Measurements from ENCODE around the gene NRIP2.

Gene NRIP2

DNA sequence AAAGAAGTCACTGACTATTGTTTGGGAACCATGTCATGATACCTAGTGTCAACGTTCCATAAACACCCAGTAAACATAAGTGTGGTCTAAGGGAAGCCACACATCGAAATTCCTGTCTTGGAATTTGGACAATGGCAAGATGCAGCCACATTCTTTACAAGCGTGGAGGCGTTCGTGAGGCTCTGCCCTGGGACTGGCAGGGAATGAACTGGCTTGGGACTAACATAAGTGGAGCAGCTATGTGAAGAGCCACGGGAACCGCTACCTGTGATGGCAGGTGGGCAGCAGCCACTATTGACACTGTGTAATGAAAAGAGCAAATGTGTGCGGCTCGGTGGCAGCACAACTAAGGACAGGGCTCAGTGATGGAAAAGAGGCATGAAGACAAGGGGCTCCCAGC, 10.0 kb upstream of the NRIP2 start:
- no peak for DNase-seq

DNA sequence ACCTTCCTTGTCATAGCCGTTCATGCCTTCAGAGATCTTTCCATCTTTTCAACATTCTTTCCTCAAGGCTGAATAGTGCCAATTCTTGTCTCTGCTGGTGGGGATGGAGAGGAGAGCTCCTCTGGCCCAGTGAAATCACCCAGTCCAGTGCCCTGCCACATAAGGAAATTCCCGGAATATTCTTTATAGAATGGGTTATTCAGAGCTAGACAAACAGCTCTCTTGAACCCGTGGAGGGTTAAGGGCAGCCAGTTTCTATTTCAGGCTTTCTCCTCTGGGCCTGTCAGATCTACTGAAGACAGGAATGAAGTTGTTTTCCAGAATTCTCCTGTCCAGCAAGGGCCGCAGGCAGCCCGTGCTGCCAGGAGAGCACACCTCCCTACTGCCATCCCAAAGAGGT, 8.1 kb upstream of the NRIP2 start:
- DNase-seq = no peak

GRCh38 chr12:2841056-2841650, 6.3 kb upstream of the NRIP2 start:
- no peak for DNase-seq

DNA sequence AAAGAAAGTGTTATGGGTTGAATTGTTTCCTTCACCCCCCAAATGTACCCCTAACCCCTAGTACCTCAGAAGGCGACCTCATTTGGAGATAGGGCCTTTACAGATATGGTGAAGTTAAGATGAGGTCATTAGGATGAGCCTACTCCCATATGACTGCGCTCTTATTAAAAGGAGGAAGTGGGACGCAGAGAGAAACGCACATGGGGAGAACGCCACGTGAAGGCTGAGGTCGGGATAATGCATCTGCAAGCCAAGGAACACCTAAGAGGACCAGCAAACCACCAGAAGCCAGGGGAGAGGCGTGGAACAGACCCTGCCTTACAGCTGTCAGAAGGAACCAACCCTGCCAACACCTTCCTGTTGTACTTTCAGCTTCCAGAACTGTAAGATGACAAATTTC, 1.7 kb upstream of the NRIP2 start:
- no peak for DNase-seq

GRCh38 chr12:2835691-2836403, 1.0 kb upstream of the NRIP2 start:
- DNase-seq = no peak

GRCh38 chr12:2833810-2834209, 1.0 kb downstream of the NRIP2 start:
- DNase-seq = no peak

- no peak for DNase-seq
Measured at GRCh38 chr12:2833327-2833726, 1.5 kb downstream of the NRIP2 start.

DNA sequence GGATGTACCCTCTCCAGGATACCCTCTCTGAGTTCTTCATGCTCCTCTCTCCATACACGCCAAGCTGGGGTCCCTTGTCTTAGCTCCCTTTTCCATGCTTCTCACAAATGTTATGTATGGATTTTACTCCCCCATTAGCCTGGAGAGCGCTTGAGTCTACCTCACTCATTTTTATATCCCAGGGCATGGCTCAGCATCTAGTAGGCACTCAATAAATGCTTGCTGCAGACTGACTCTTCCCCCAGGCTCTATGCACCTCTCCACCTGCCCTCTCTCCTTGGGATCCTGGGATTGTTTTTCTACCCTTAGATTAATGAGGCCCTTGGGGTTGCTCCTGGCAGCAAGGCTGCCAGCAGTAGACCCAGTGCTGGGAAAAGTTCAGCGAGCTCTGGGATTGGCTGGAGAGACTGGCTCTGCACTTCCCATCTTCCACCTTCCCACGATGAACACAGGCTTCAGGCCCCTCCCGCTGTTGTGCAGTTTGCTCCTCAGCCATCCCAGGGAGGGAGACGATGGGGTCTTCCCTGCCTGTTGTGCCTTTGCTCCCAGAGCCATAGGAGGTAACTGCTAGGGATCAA, 2.2 kb downstream of the NRIP2 start:
- no peak for DNase-seq

DNA sequence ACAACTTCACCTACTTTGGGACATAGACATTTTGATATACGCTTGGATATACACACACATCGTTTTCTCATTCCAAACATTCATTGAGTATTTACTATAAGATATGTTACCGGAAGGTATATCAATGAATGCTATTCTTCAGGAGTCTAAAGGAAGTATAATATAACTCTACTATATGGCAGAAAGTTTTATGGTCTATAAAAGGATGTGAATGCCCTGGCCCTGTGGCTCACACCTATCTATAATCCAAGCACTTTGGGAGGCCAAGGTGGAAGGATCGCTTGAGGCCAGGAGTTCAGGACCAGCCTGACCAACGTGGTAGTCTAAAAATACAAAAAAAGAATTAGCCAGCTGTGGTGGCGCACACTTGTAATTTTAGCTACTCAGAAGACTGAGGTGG, 5.6 kb downstream of the NRIP2 start:
- no peak for DNase-seq

DNA sequence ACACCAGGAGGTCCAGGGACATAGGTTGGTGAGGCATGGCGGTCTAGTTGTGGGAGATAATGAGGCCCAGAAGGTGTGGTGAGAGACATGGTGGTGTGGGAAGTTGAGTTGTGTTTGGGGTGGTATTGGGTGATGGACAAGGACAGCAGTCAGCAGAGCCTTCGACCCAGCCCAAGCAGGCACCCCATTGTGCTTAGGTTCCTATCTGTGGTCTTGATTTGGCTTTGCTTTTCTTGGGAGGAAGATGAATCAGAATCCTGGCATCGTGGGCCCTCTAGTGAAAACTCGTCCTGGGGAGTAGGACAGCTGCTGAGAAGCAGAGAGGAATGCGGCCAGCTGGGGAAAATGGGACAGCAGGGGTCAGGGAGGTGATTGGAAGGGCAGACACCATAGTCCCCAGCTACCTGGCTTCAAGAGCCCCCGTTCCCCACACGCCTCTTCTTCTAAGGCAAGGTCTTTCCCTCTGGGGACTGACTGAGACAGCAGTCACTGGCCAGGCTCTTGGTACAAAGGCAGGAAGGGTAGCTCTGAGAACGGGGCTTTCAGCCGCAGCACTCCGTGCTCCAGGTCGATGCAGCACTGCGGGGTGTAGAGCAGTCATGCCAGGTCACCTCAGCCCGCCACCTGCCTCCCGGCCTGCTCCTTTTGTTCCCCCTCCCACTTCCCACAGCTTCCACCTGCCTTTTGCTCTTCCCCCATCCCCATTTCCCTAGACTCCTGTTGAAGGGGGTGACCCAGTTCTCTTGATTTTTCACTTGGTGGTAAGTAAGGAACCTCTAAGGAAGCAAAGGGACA, 7.9 kb downstream of the NRIP2 start:
- no peak for DNase-seq

DNA sequence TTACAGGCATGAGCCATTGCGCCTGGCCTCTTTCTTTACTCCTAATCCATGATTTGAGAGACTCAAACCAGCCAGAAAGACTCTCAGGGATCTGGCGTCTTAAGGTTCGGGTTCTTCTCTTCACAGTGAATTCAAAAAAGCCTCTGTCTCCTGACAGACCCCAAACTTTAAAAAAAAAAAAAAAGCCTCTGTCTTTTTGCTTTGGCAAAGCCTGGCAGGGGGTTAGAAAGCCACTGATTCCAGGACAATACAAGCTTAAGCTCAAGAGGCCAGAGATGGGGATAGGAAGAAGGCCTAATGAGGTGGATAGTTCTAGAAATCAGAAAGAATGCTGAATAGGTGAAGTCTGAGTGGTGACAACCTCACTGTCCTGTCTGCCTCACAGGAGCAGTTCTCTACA, 8.8 kb downstream of the NRIP2 start:
- DNase-seq = no peak

- DNase-seq = no peak
Measured at GRCh38 chr12:2825132-2825531, 9.7 kb downstream of the NRIP2 start.

DNA sequence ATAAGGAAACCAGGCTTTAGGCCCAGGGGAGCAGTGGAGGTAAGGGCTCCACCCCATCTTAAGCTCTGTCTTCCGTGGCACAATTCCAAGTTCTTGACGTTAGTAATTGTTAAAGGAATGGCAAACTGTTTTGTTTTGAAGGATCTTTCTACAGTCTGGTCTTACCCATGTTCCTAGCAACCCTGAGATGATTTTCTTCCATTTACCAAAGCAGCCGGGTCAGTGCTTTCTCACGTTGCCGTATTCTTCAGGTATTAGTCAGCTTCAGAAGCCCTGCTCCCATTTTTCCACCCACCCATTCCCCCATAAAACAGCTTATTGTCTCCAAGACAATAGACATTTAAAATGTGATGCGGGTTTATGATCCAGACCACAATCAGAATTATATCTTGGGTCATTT, 10.3 kb downstream of the NRIP2 start:
- no peak for DNase-seq

- no peak for DNase-seq
Measured at GRCh38 chr12:2823483-2823882, 11.4 kb downstream of the NRIP2 start.

GRCh38 chr12:2820432-2820831, 14.4 kb downstream of the NRIP2 start:
- no peak for DNase-seq

DNA sequence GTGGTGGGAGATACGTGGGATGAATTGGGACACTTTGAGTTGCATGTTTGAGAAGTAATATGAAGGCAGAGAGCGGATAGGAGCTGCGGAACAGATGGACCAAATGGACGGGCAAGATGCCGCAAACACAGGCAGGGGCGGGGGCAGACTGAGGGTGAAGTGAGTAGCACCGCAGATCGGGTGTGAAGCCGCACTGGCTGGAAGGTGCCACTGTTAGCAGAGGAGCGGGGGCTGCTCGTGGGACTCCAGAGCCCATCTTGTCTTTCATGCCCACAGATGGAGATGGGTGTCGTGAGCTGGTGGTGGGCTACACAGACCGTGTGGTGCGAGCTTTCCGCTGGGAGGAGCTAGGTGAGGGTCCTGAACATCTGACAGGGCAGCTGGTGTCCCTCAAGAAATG, 15.0 kb downstream of the NRIP2 start:
- no peak for DNase-seq

DNA sequence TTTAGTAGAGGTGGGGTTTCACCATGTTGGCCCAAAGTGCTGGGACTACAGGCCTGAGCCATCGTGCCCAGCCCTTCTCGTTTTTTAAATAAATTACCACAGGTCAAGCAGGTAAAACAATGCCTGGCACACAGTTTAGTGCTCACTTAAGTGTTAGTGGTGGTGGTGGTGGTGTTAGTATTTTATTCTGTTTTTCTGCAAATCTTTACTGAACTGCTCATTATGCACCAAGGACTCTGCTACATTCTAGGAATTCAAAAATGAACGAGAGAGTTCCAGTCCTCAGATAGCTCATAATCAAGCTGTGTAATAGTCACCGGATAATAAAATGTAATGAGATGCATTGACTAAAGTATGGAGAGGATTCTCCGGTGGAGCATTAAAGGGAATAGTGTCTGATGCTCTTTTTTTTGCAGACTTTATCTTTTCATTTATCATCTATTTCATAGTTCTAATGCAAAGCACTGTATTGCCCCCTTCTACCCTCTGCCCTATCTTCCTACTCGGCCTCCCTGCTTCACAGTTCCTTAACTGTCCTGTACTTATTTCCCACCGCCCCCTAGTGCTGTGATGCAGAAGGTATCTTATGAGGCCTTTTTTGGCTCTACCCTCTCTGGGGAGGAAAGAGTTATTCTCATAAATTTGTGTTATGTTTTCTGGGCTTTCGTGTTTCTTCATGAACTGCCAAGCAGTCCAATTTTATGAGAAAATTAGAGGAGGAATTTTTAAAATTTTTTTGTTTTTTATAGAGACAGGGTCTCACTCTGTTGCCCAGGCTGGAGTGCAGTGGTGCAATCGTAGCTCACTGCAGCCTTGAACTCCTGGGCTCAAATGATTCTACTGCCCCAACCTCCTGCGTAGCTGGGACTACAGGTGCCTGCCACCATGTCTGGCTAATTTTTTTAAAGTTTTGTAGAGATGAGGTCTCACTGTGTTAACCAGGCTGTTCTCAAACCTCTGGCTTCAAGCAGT, 21.3 kb downstream of the NRIP2 start:
- DNase-seq = peak; percentile 78

- DNase-seq = peak; percentile 98
Measured at GRCh38 chr12:2812290-2813213, 22.3 kb downstream of the NRIP2 start, which contains the start of gene ITFG2. TSS of gene ITFG2 (plus strand) at chr12:2812668. CDS start at chr12:2812761, 93 bp downstream.

- DNase-seq = no peak
Measured at GRCh38 chr12:2811801-2812200, 23.0 kb downstream of the NRIP2 start.

DNA sequence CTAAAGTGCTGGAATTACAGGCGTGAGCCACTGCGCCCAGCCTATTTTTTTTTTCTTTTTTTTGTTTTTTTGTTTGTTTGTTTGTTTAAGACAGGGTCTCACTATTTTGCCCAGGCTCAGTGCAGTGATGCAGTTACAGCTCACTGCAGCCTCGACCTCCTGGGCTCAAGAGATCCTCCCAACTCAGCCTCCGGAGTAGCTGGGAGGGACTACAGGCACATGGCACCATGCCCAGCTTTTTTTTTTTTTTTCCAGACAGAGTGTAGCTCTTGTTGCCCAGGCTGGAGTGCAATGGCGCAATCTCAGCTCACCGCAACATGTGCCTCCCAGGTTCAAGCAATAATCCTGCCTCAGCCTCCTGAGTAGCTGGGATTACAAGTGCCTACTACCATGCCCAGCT, 28.1 kb downstream of the NRIP2 start:
- no peak for DNase-seq

DNA sequence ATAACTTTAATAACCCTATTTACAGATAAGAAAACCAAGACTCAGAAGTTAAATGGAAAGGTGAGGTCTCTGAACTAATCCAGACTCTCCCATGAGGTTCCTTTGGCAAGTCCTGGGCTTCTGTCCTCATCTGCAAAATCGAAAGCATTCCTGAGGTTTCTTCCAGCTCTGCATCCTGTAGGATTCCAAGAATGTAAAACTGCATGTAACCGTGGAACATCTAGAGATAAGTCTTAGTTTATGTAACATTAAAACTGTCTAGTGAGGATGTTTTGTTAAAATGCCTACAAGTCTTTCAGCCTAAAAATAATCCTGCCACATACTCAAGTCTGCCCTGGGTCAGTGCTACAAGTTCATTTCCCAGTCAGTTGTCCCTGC, 29.7 kb downstream of the NRIP2 start:
- DNase-seq = no peak

Measured in activated effector memory CD4-positive, alpha-beta T cell treated with anti-CD3 and anti-CD28 coated beads, Interleukin-2, amount 50 U/mL, for 16 hours (primary cell).